Measurements from ENCODE around the gene SCTR.

SCTR gene

GRCh38 chr2:119513832-119514231 is 10.5 kb downstream of the SCTR start:
- TF ChIP-seq CTCF (IDR thresholded peaks at IDR 0.05) = no peak

GRCh38 chr2:119512946-119513345 is 11.3 kb downstream of the SCTR start:
- no peak for TF ChIP-seq CTCF (IDR thresholded peaks at IDR 0.05)

GRCh38 chr2:119511989-119512388 is 12.3 kb downstream of the SCTR start:
- TF ChIP-seq CTCF (IDR thresholded peaks at IDR 0.05) = no peak

GRCh38 chr2:119508756-119509155 is 15.5 kb downstream of the SCTR start:
- no peak for TF ChIP-seq CTCF (IDR thresholded peaks at IDR 0.05)

- no peak for TF ChIP-seq CTCF (IDR thresholded peaks at IDR 0.05)
These were observed 27.6 kb downstream of the SCTR start for GRCh38 chr2:119496682-119497081.

GRCh38 chr2:119495948-119496347 is 28.3 kb downstream of the SCTR start:
- no peak for TF ChIP-seq CTCF (IDR thresholded peaks at IDR 0.05)

GRCh38 chr2:119494163-119494790 is 30.0 kb downstream of the SCTR start:
- no peak for TF ChIP-seq CTCF (IDR thresholded peaks at IDR 0.05)

Measured in LNCAP (cell line).